GM12878 (cell line): ENCODE data around the gene SPSB3. TPM values are rescaled to one million over a fixed set of nuclear protein-coding genes. Genes with fewer than 3 reads are reported as not detected.

Experiments
- ATAC-seq: fragments of 200-7000 bp; cut with Tn5 transposase; 3 replicates; pipeline ENCODE4 v1.9.1; 2020; ENCODE audit warnings: mild to moderate bottlenecking, moderate library complexity
- BruUV-seq: library from RNA; stranded (reverse); fragments of 400-500 nt; replicated peaks from 2 replicates; lab custom pipeline; 2021; lab: Mats Ljungman, UMichigan
- CTCF ChIA-PET: fragments of 300-600 bp; sonication (Branson Sonifier 250); formaldehyde crosslinking; extraction: SDS; loops from one replicate; lab custom pipeline; 2021; ENCODE audit warnings: inconsistent platforms; lab: Yijun Ruan, JAX
- POLR2A ChIA-PET: fragments of 350-600 bp; formaldehyde crosslinking; extraction: SDS; loops from one replicate; lab custom pipeline; 2021; ENCODE audit warnings: inconsistent platforms; lab: Charles Lee
- RAD21 ChIA-PET: fragments of 300-600 bp; sonication (Branson Sonifier 250); formaldehyde crosslinking; loops from one replicate; lab custom pipeline; 2023; ENCODE audit warnings: antibody characterized with exemption; ENCODE audit not compliant: unreplicated experiment; lab: Charles Lee
- SMC1A ChIA-PET: fragments of 300-600 bp; sonication (Branson Sonifier 250); formaldehyde crosslinking; loops from one replicate; lab custom pipeline; 2023; ENCODE audit not compliant: unreplicated experiment, uncharacterized antibody; lab: Charles Lee
- DNase-seq: peaks from one replicate; pipeline ENCODE4 v3.0.0-alpha.2; 2011; ENCODE audit warnings: low read depth, low spot score
- FAIRE-seq: peaks from 3 replicates; lab custom pipeline; 2011; peaks lifted over from hg19 to GRCh38; lab: Jason Lieb, UNC
- H2AFZ ChIP-seq: 2 replicates; pipeline ENCODE4 v1.6.0; 2011; ENCODE audit warnings: low read depth, low read length, control low read depth; ENCODE audit not compliant: control insufficient read depth
- H3K27ac ChIP-seq: 2 replicates; pipeline ENCODE4 v1.5.1; 2011; ENCODE audit warnings: control low read depth; ENCODE audit not compliant: control insufficient read depth, insufficient read depth
- H3K27me3 ChIP-seq, 2 experiments: replicated peaks in 1 of 2; 2 replicates each; pipeline versions ENCODE4 v1.6.0 to v1.6.1; 2011; ENCODE audit warnings: low read length in 1 of 2; ENCODE audit not compliant: control insufficient read depth in 2 of 2, insufficient read depth in 2 of 2
- H3K36me3 ChIP-seq, 2 experiments: 2 replicates each; pipeline ENCODE4 v1.5.1; 2011; ENCODE audit warnings: low read length in 1 of 2; ENCODE audit not compliant: control insufficient read depth in 2 of 2, insufficient read depth in 2 of 2
- H3K4me1 ChIP-seq: 2 replicates; pipeline ENCODE4 v1.6.1; 2011; ENCODE audit warnings: mild to moderate bottlenecking, low read length, moderate library complexity, mixed read lengths; ENCODE audit not compliant: control insufficient read depth, insufficient read depth
- H3K4me2 ChIP-seq: 2 replicates; pipeline ENCODE4 v1.6.0; 2011; ENCODE audit warnings: control low read depth; ENCODE audit not compliant: control insufficient read depth, insufficient read depth
- H3K4me3 ChIP-seq: fragments of 200-600 bp; sonication (generic); 2 replicates; pipeline ENCODE4 v1.5.1; 2016
- H3K79me2 ChIP-seq: 2 replicates; pipeline ENCODE4 v1.6.0; 2011; ENCODE audit warnings: low read length; ENCODE audit not compliant: control insufficient read depth, insufficient read depth
- H3K9ac ChIP-seq: 2 replicates; pipeline ENCODE4 v1.8.0; 2011; ENCODE audit warnings: low read length, control low read depth, mixed read lengths; ENCODE audit not compliant: control insufficient read depth, insufficient read depth
- H3K9me3 ChIP-seq: replicated peaks from 3 replicates; pipeline ENCODE4 v1.5.1; 2011; ENCODE audit warnings: mild to moderate bottlenecking, low read length; ENCODE audit not compliant: control insufficient read depth, insufficient read depth
- H4K20me1 ChIP-seq: 2 replicates; pipeline ENCODE4 v1.6.0; 2011; ENCODE audit not compliant: control insufficient read depth, insufficient read depth
- CHD4 ChIP-seq: fragments of 200-600 bp; sonication (generic); IDR thresholded peaks from 2 replicates; pipeline ENCODE4 v1.6.1; 2016; ENCODE audit warnings: mild to moderate bottlenecking
- ETV6 ChIP-seq, 2 experiments: fragments of 450-650 bp in 1 of 2; IDR thresholded peaks in 1 of 2; conservative IDR thresholded peaks in 1 of 2; 2 replicates each; pipeline ENCODE4 v1.6.1; 2014; ENCODE audit warnings: antibody characterized with exemption in 1 of 2, borderline replicate concordance in 1 of 2, low read depth in 1 of 2, mild to moderate bottlenecking in 1 of 2, moderate library complexity in 1 of 2
- EZH2 ChIP-seq: IDR thresholded peaks from 2 replicates; pipeline ENCODE4 v1.6.1; 2012; ENCODE audit warnings: low read depth, mild to moderate bottlenecking, control low read depth, inconsistent platforms, low read length, borderline replicate concordance; ENCODE audit not compliant: control insufficient read depth
- HDAC2 ChIP-seq: fragments of 200-600 bp; sonication (generic); IDR thresholded peaks from 2 replicates; pipeline ENCODE4 v1.6.1; 2017
- PML ChIP-seq: IDR thresholded peaks from 2 replicates; pipeline ENCODE4 v1.6.1; 2012; ENCODE audit warnings: low read length, inconsistent platforms
- SIX5 ChIP-seq: IDR thresholded peaks from 2 replicates; pipeline ENCODE4 v1.6.1; 2011; ENCODE audit warnings: mild to moderate bottlenecking, low read depth, low read length, moderate library complexity; ENCODE audit not compliant: severe bottlenecking
- SMC3 ChIP-seq: IDR thresholded peaks from 2 replicates; pipeline ENCODE4 v1.6.1; 2011; ENCODE audit warnings: low read length, improper control_type of control experiment, borderline replicate concordance
- WGBS: methylation state at CpG from one replicate; pipeline ENCODE4 v1.1.6; 2016; ENCODE audit warnings: low lambda C conversion rate; ENCODE audit not compliant: insufficient replicate concordance, insufficient coverage; ENCODE audit errors: missing lambda C conversion rate; 5-methylcytosine and 5-hydroxymethylcytosine counted together
- in situ Hi-C: fragments of 300-500 bp; cut with MboI; formaldehyde crosslinking; loops from 9 replicates; pipeline ENCODE4 v1.14.3; 2018; ENCODE audit warnings: mixed read lengths
- intact Hi-C: fragments of 100-400 bp; cut with micrococcal nuclease; formaldehyde crosslinking; loops from one replicate; pipeline ENCODE4 v1.14.2; 2022; ENCODE audit not compliant: unreplicated experiment
- polyA plus RNA-seq, 11 experiments: library from polyadenylated mRNA; depleted of rRNA in 4 of 11; unstranded in 6 of 11; stranded (reverse) in 5 of 11; fragments of >200 nt; fragmentation: Nextera tagmentation in 4 of 11; fragmentation: Illumina TruSeq in 1 of 11; extraction: Ambion mirVana in 4 of 11; extraction: Trizol in 1 of 11; gene quantifications; 1 replicate in 1 of 11; 2 replicates in 10 of 11; pipeline versions ENCODE4 v1.2.1 to v1.2.3, GENCODE V29; 2011 to 2016; ENCODE audit warnings: inconsistent platforms in 2 of 11, missing spikeins in 2 of 11, low read depth in 1 of 11
- total RNA-seq, 4 experiments: library from RNA; depleted of rRNA in 3 of 4; stranded (reverse); fragments of >200 nt in 3 of 4; fragmentation: Illumina TruSeq in 1 of 4; extraction: Trizol in 1 of 4; gene quantifications; 2 replicates each; pipeline versions ENCODE4 v1.2.1 to v1.2.3, GENCODE V29; 2013 to 2021
- TF ChIP-seq, protein P1 (sequence below): fragments of 150-350 bp; IDR thresholded peaks from 2 replicates; pipeline ENCODE4 v1.6.1; 2016; ENCODE audit warnings: low read depth, low read length

SPSB3 gene
- total and polyA plus RNA-seq, 10 of the 15 experiments (the other 5 are each of a cell fraction or from before 2014, with no cell fraction given), result 0.31 to 26.9 (median 14.0) TPM

DNA sequence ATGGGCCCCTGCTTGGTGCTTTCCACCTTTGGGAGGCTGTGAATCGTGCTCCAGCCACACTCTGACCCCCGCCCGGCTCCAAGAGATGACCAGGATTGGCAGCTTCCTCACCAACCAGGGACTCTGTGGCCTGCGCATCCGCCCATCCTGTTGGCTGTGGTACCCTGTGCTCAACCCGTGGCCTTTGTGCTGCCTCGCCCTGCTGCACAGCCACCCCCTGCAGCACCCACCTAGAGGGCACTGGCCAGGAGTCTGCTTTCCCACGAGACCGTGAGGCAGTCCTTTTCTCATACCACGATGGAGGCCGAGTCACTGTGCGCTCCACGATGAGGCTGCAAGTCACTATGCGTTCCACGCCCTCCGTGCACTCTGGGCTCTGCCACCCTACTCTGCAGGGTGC, 30.4 kb downstream of the SPSB3 start:
- ChIA-PET POLR2A (no interaction called here), CTCF (no interaction called here), SMC1A (no interaction called here), RAD21 (no interaction called here)
- FAIRE-seq, result no peak
- in situ Hi-C loops (no loop called here), intact Hi-C loops (no loop called here)
- TF ChIP-seq EZH2 (no peak), HDAC2 (no peak), ETV6 (conservative IDR thresholded peaks at IDR 0.05 in 1 of 2, IDR thresholded peaks at IDR 0.05 in 1 of 2; ENCODE audit: borderline replicate concordance in 1 of 2, low read depth in 1 of 2) (no peak), PML (no peak), SIX5 (no peak), CHD4 (no peak), SMC3 (no peak)
- TF ChIP-seq, protein P1, sequence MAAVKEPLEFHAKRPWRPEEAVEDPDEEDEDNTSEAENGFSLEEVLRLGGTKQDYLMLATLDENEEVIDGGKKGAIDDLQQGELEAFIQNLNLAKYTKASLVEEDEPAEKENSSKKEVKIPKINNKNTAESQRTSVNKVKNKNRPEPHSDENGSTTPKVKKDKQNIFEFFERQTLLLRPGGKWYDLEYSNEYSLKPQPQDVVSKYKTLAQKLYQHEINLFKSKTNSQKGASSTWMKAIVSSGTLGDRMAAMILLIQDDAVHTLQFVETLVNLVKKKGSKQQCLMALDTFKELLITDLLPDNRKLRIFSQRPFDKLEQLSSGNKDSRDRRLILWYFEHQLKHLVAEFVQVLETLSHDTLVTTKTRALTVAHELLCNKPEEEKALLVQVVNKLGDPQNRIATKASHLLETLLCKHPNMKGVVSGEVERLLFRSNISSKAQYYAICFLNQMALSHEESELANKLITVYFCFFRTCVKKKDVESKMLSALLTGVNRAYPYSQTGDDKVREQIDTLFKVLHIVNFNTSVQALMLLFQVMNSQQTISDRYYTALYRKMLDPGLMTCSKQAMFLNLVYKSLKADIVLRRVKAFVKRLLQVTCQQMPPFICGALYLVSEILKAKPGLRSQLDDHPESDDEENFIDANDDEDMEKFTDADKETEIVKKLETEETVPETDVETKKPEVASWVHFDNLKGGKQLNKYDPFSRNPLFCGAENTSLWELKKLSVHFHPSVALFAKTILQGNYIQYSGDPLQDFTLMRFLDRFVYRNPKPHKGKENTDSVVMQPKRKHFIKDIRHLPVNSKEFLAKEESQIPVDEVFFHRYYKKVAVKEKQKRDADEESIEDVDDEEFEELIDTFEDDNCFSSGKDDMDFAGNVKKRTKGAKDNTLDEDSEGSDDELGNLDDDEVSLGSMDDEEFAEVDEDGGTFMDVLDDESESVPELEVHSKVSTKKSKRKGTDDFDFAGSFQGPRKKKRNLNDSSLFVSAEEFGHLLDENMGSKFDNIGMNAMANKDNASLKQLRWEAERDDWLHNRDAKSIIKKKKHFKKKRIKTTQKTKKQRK, result no peak
- H3K9me3 ChIP-seq, result no peaks in the 10 kb centered on the region
- 97% methylated on average over 16 of the region's 16 CpGs for WGBS
- no peaks in the 10 kb centered on the region for H3K27me3 ChIP-seq
- no peak overlapping the region for H3K4me3 ChIP-seq
- H3K36me3 ChIP-seq, result peaks cover 7 to 9% of the 10 kb centered on the region in 2 experiments
- no peak overlapping the region for H2AFZ ChIP-seq
- no peak overlapping the region for H3K27ac ChIP-seq
- DNase-seq, result no peak
- H3K4me2 ChIP-seq, result no peak overlapping the region
- no peak for ATAC-seq
- no TSS peak for BruUV-seq
- no peaks in the 10 kb centered on the region for H3K79me2 ChIP-seq
- no peaks in the 10 kb centered on the region for H4K20me1 ChIP-seq
- H3K4me1 ChIP-seq, result no peaks in the 10 kb centered on the region
- no peak overlapping the region for H3K9ac ChIP-seq
